SK-N-SH (cell line): ENCODE data around the gene CCM2. TPM values are rescaled to one million over a fixed set of nuclear protein-coding genes. Genes with fewer than 3 reads are reported as not detected.

ENCODE experiments used
- CTCF ChIA-PET: fragments of 300-600, 350-600 bp; formaldehyde crosslinking; extraction: SDS; loops from one replicate; lab custom pipeline; 2021; lab: Yijun Ruan, JAX
- POLR2A ChIA-PET: fragments of 350-600 bp; sonication (Branson Sonifier 250); formaldehyde crosslinking; extraction: SDS; loops from one replicate; lab custom pipeline; 2020; ENCODE audit warnings: antibody characterized with exemption, inconsistent platforms; lab: Yijun Ruan, JAX
- DNase-seq: peaks from one replicate; pipeline ENCODE4 v3.0.0; 2012
- H2AFZ ChIP-seq: fragments of 200-600 bp; sonication (generic); 2 replicates; pipeline ENCODE4 v1.8.1; 2016; ENCODE audit warnings: antibody characterized with exemption, mild to moderate bottlenecking, low read depth
- H3F3A ChIP-seq: fragments of 200-600 bp; sonication (generic); replicated peaks from 2 replicates; pipeline ENCODE3; 2016; ENCODE audit warnings: antibody characterized with exemption, mild to moderate bottlenecking; ENCODE audit not compliant: insufficient read depth
- H3K27ac ChIP-seq, 2 experiments: fragments of 200-500 bp in 1 of 2; fragments of 200-600 bp in 1 of 2; sonication (Bioruptor generic) in 1 of 2; sonication (generic), shearing (Covaris generic) in 1 of 2; 2 replicates each; pipeline versions ENCODE4 v1.5.1 to v1.6.1; 2014 to 2016; ENCODE audit warnings: low read depth in 2 of 2, inconsistent platforms in 1 of 2, low read length in 1 of 2, mild to moderate bottlenecking in 1 of 2, mixed read lengths in 1 of 2
- H3K27me3 ChIP-seq: fragments of 200-600 bp; sonication (generic), shearing (Covaris generic); 2 replicates; pipeline ENCODE4 v1.6.1; 2016; ENCODE audit warnings: mixed run types; ENCODE audit not compliant: insufficient read depth
- H3K36me3 ChIP-seq, 2 experiments: fragments of 200-500 bp in 1 of 2; fragments of 200-600 bp in 1 of 2; sonication (Bioruptor generic) in 1 of 2; sonication (generic) in 1 of 2; replicated peaks in 1 of 2; 2 replicates each; pipeline versions ENCODE3 to v1.5.1; 2014 to 2016; ENCODE audit warnings: low read length in 1 of 2, mild to moderate bottlenecking in 1 of 2; ENCODE audit not compliant: insufficient read depth in 2 of 2, control insufficient read depth in 1 of 2
- H3K4me1 ChIP-seq, 2 experiments: fragments of 200-500 bp in 1 of 2; fragments of 200-600 bp in 1 of 2; sonication (Bioruptor generic) in 1 of 2; sonication (generic), shearing (Covaris generic) in 1 of 2; 2 replicates each; pipeline versions ENCODE4 v1.5.1 to v1.6.1; 2014 to 2016; ENCODE audit warnings: low read depth in 1 of 2, low read length in 1 of 2, mixed run types in 1 of 2; ENCODE audit not compliant: insufficient read depth in 2 of 2, control insufficient read depth in 1 of 2
- H3K4me2 ChIP-seq: fragments of 200-600 bp; sonication (generic), shearing (Covaris generic); 2 replicates; pipeline ENCODE4 v1.6.1; 2017; ENCODE audit warnings: mixed run types
- H3K4me3 ChIP-seq, 2 experiments: fragments of 200-500 bp in 1 of 2; fragments of 200-600 bp in 1 of 2; sonication (Bioruptor generic) in 1 of 2; sonication (generic), shearing (Covaris generic) in 1 of 2; 2 replicates each; pipeline versions ENCODE4 v1.5.1 to v1.8.1; 2014 to 2016; ENCODE audit warnings: low read depth in 2 of 2, inconsistent platforms in 1 of 2, low read length in 1 of 2, mild to moderate bottlenecking in 1 of 2, mixed read lengths in 1 of 2, moderate library complexity in 1 of 2
- H3K79me2 ChIP-seq: fragments of 200-600 bp; sonication (generic); 2 replicates; pipeline ENCODE4 v1.8.1; 2017; ENCODE audit warnings: mild to moderate bottlenecking; ENCODE audit not compliant: insufficient read depth
- H3K9ac ChIP-seq: fragments of 200-600 bp; sonication (generic); 2 replicates; pipeline ENCODE4 v1.6.1; 2017; ENCODE audit warnings: mixed run types
- H3K9me2 ChIP-seq: fragments of 200-600 bp; sonication (generic); 2 replicates; pipeline ENCODE4 v1.6.1; 2017; ENCODE audit warnings: mixed run types
- H3K9me3 ChIP-seq: fragments of 200-600 bp; sonication (generic); 2 replicates; pipeline ENCODE4 v1.6.1; 2017; ENCODE audit warnings: mixed run types, mild to moderate bottlenecking, moderate library complexity
- H4K20me1 ChIP-seq: fragments of 200-600 bp; sonication (generic); 2 replicates; pipeline ENCODE4 v1.6.1; 2017; ENCODE audit warnings: mild to moderate bottlenecking, mixed run types; ENCODE audit not compliant: insufficient read depth
- EP300 ChIP-seq, 2 experiments: IDR thresholded peaks; 2 replicates each; pipeline versions ENCODE4 v1.4.0 to v1.6.1; 2012; ENCODE audit warnings: borderline replicate concordance in 1 of 2, low read depth in 1 of 2, low read length in 1 of 2
- FOSL2 ChIP-seq: IDR thresholded peaks from 2 replicates; pipeline ENCODE4 v1.4.0; 2012; ENCODE audit warnings: low read depth, mild to moderate bottlenecking, moderate library complexity, borderline replicate concordance
- JUND ChIP-seq: IDR thresholded peaks from 2 replicates; pipeline ENCODE4 v1.4.0; 2012
- MAX ChIP-seq: IDR thresholded peaks from 2 replicates; pipeline ENCODE4 v1.4.0; 2012; ENCODE audit warnings: low read depth
- MXI1 ChIP-seq: IDR thresholded peaks from 2 replicates; pipeline ENCODE4 v1.6.1; 2012; ENCODE audit warnings: mild to moderate bottlenecking, low read depth, low read length, improper control_type of control experiment
- PBX3 ChIP-seq: IDR thresholded peaks from 2 replicates; pipeline ENCODE4; 2012
- RCOR1 ChIP-seq: fragments of 150-350 bp; IDR thresholded peaks from 2 replicates; pipeline ENCODE4 v1.6.1; 2017; ENCODE audit warnings: antibody characterized with exemption, low read length
- RFX5 ChIP-seq: IDR thresholded peaks from 2 replicates; pipeline ENCODE4 v1.6.1; 2012; ENCODE audit warnings: mild to moderate bottlenecking, improper control_type of control experiment, low read length
- RXRA ChIP-seq: IDR thresholded peaks from 2 replicates; pipeline ENCODE4 v1.4.0; 2012; ENCODE audit warnings: low read depth, mild to moderate bottlenecking, borderline replicate concordance
- SIN3A ChIP-seq: IDR thresholded peaks from 2 replicates; pipeline ENCODE4 v1.6.1; 2012; ENCODE audit warnings: low read depth, mild to moderate bottlenecking, low read length, moderate library complexity, borderline replicate concordance
- TEAD4 ChIP-seq: IDR thresholded peaks from 2 replicates; pipeline ENCODE4 v1.4.0; 2012; ENCODE audit warnings: mild to moderate bottlenecking, borderline replicate concordance; ENCODE audit not compliant: insufficient read depth
- WGBS: methylation state at CpG from one replicate; pipeline ENCODE4 v1.1.6; 2017; ENCODE audit warnings: low lambda C conversion rate; 5-methylcytosine and 5-hydroxymethylcytosine counted together
- polyA plus RNA-seq, 3 experiments: library from polyadenylated mRNA; depleted of rRNA; stranded (reverse); fragments of >200 nt; gene quantifications; 2 replicates each; pipeline ENCODE4 v1.2.3, GENCODE V29; 2012
- TF ChIP-seq, protein P1 (sequence below): IDR thresholded peaks from 2 replicates; pipeline ENCODE4 v1.4.0; 2012; ENCODE audit warnings: low read depth, borderline replicate concordance
- TF ChIP-seq, protein P2 (sequence below): fragments of 150-350 bp; IDR thresholded peaks from 2 replicates; pipeline ENCODE4 v1.6.1; 2017; ENCODE audit warnings: antibody characterized with exemption, low read length, low read depth, borderline replicate concordance
- TF ChIP-seq, protein P3 (sequence below): fragments of 150-350 bp; IDR thresholded peaks from 2 replicates; pipeline ENCODE4 v1.6.1; 2016; ENCODE audit warnings: mild to moderate bottlenecking, low read depth, low read length

Gene CCM2
- polyA plus RNA-seq, 1 of the 3 experiments (the other 2 are of a cell fraction), result 83.2 TPM

- DNase-seq, result no peak
- Histone ChIP-seq H3K9ac (no peak overlapping the region), H4K20me1 (peaks cover 39% of the 10 kb centered on the region), H3K4me1 (peaks cover 11 to 13% of the 10 kb centered on the region in 2 experiments; a peak in 3 of 4 replicates), H3K9me2 (no peaks in the 10 kb centered on the region), H3K4me2 (no peak overlapping the region), H3F3A (no peaks in the 10 kb centered on the region), H3K36me3 (peaks cover 4 to 8% of the 10 kb centered on the region in 2 experiments), H3K27me3 (no peaks in the 10 kb centered on the region), H3K4me3 (no peak overlapping the region), H2AFZ (no peak overlapping the region), H3K9me3 (no peaks in the 10 kb centered on the region), H3K79me2 (peaks cover 95% of the 10 kb centered on the region), H3K27ac (no peak overlapping the region)
- 98% methylated on average over 4 of the region's 4 CpGs for WGBS
- ChIA-PET POLR2A (interaction anchor here (1.1 kb wide), 1 partner anchor 34 kb away, joined by 3 read pairs; no protein-coding TSS in a partner anchor), CTCF (interaction anchor here (1.0 to 1.4 kb wide), 3 partner anchors 31 to 103 kb away, joined by 3 to 4 read pairs (median 4); no protein-coding TSS in a partner anchor)
- TF ChIP-seq MXI1, result no peak
- TF ChIP-seq RCOR1, result no peak
- TF ChIP-seq MAX, result no peak
Observed at GRCh38 chr7:45032421-45032820, 32.4 kb downstream of the CCM2 start.

- H3K4me2 ChIP-seq, result peak overlapping the region; percentile 5; the same call in 1 of the 2 replicates
- ChIA-PET CTCF (interaction anchor here (0.7 to 1.4 kb wide), 4 partner anchors 32 to 142 kb away, joined by 3 to 4 read pairs (median 4); no protein-coding TSS in a partner anchor), POLR2A (interaction anchor here (0.6 to 1.1 kb wide), 2 partner anchors 8 to 35 kb away, joined by 3 to 4 read pairs; no protein-coding TSS in a partner anchor)
- H3K4me3 ChIP-seq, result no peak overlapping the region
- no peaks in the 10 kb centered on the region for H3K27me3 ChIP-seq
- H3K36me3 ChIP-seq, result peaks cover 5 to 7% of the 10 kb centered on the region in 2 experiments
- peaks cover 95% of the 10 kb centered on the region for H3K79me2 ChIP-seq
- H3K27ac ChIP-seq, result peak overlapping the region; percentile 36 to 63
- 86% methylated on average over 1 of the region's 1 CpG for WGBS
- 0 out of 2 replicates have a peak, but pooled peaks have one; percentile 19 for TF ChIP-seq PBX3
- no peak for TF ChIP-seq RXRA
- TF ChIP-seq RFX5, result no peak
- H4K20me1 ChIP-seq, result peaks cover 44% of the 10 kb centered on the region
- no peaks in the 10 kb centered on the region for H3K9me3 ChIP-seq
- H3F3A ChIP-seq, result no peaks in the 10 kb centered on the region
- no peaks in the 10 kb centered on the region for H3K9me2 ChIP-seq
- peaks cover 11 to 13% of the 10 kb centered on the region in 2 experiments; a peak in 3 of 4 replicates for H3K4me1 ChIP-seq
- peak; percentile 34 for DNase-seq
- no peak overlapping the region for H2AFZ ChIP-seq
- H3K9ac ChIP-seq, result no peak overlapping the region
Observed at GRCh38 chr7:45033261-45033930, 33.4 kb downstream of the CCM2 start.

- ChIA-PET CTCF (interaction anchor here (0.7 to 1.4 kb wide), 5 partner anchors 33 to 315 kb away, joined by 3 to 4 read pairs (median 4); no protein-coding TSS in a partner anchor), POLR2A (interaction anchor here (0.6 kb wide), 1 partner anchor 9 kb away, joined by 4 read pairs; no protein-coding TSS in a partner anchor)
- peak; percentile 44 for DNase-seq
- Histone ChIP-seq H3K4me2 (no peak overlapping the region; the same call in 1 of the 2 replicates), H3K36me3 (peaks cover 10 to 12% of the 10 kb centered on the region in 2 experiments), H3K27me3 (no peaks in the 10 kb centered on the region), H3F3A (no peaks in the 10 kb centered on the region), H3K79me2 (peaks cover 95% of the 10 kb centered on the region), H4K20me1 (peaks cover 41% of the 10 kb centered on the region), H3K4me1 (peaks cover 11 to 13% of the 10 kb centered on the region in 2 experiments; a peak in 3 of 4 replicates), H3K9me3 (no peaks in the 10 kb centered on the region), H3K9ac (no peak overlapping the region), H3K27ac (peak overlapping the region; percentile 36 to 63), H3K4me3 (no peak overlapping the region), H3K9me2 (no peaks in the 10 kb centered on the region), H2AFZ (no peak overlapping the region)
- WGBS, result 81% methylated on average over 4 of the region's 4 CpGs
- no peak for TF ChIP-seq SIN3A
- TF ChIP-seq EP300 (IDR thresholded peaks at IDR 0.05; ENCODE audit: borderline replicate concordance in 1 of 2, low read depth in 1 of 2, low read length in 1 of 2), result no peak
- no peak for TF ChIP-seq FOSL2
- TF ChIP-seq JUND, result no peak
- no peak for TF ChIP-seq TEAD4
- peak; percentile 71; the same call in 1 of the 2 replicates for TF ChIP-seq MXI1
- TF ChIP-seq, protein P1, sequence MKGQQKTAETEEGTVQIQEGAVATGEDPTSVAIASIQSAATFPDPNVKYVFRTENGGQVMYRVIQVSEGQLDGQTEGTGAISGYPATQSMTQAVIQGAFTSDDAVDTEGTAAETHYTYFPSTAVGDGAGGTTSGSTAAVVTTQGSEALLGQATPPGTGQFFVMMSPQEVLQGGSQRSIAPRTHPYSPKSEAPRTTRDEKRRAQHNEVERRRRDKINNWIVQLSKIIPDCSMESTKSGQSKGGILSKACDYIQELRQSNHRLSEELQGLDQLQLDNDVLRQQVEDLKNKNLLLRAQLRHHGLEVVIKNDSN, result no peak
- TF ChIP-seq RXRA, result no peak
- TF ChIP-seq, protein P2, sequence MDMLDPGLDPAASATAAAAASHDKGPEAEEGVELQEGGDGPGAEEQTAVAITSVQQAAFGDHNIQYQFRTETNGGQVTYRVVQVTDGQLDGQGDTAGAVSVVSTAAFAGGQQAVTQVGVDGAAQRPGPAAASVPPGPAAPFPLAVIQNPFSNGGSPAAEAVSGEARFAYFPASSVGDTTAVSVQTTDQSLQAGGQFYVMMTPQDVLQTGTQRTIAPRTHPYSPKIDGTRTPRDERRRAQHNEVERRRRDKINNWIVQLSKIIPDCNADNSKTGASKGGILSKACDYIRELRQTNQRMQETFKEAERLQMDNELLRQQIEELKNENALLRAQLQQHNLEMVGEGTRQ, result no peak
- TF ChIP-seq, protein P3, sequence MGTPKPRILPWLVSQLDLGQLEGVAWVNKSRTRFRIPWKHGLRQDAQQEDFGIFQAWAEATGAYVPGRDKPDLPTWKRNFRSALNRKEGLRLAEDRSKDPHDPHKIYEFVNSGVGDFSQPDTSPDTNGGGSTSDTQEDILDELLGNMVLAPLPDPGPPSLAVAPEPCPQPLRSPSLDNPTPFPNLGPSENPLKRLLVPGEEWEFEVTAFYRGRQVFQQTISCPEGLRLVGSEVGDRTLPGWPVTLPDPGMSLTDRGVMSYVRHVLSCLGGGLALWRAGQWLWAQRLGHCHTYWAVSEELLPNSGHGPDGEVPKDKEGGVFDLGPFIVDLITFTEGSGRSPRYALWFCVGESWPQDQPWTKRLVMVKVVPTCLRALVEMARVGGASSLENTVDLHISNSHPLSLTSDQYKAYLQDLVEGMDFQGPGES, result no peak
Observed at GRCh38 chr7:45033931-45034290, 33.9 kb downstream of the CCM2 start.
